ENCODE measurements around the gene TESMIN. TPM values are rescaled to one million over a fixed set of nuclear protein-coding genes. Genes with fewer than 3 reads are reported as not detected.

The TESMIN gene
- total RNA-seq, 2 donors from 2014 or later: 0.47 to 0.78 TPM

DNA sequence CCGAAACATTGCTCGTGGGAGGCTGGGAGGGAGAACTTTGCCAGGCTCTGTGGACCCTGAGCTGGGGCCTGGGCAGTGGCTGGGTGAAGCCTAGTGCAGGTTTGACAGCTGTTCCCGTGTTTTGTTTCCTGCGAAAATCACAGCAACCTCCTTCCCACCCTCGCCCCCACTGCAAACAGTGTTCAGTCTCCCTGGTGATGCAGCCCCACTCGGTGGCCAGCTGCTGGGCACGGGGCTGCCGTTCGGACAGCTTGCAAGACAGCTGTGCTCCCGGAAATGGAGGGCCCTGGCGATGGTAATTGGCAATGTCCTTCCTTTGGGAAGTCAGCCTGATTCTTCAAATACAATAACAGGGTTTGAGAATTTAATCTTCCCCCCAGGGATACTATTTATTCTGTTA is 77.3 kb downstream of the TESMIN start:
- H3K9me3 ChIP-seq: peaks cover 0 to 8% of the 10 kb centered on the region in 2 donors
- H3K27me3 ChIP-seq: no peaks in the 10 kb centered on the region
- H3K36me3 ChIP-seq: no peaks in the 10 kb centered on the region
- TF ChIP-seq, protein P1, sequence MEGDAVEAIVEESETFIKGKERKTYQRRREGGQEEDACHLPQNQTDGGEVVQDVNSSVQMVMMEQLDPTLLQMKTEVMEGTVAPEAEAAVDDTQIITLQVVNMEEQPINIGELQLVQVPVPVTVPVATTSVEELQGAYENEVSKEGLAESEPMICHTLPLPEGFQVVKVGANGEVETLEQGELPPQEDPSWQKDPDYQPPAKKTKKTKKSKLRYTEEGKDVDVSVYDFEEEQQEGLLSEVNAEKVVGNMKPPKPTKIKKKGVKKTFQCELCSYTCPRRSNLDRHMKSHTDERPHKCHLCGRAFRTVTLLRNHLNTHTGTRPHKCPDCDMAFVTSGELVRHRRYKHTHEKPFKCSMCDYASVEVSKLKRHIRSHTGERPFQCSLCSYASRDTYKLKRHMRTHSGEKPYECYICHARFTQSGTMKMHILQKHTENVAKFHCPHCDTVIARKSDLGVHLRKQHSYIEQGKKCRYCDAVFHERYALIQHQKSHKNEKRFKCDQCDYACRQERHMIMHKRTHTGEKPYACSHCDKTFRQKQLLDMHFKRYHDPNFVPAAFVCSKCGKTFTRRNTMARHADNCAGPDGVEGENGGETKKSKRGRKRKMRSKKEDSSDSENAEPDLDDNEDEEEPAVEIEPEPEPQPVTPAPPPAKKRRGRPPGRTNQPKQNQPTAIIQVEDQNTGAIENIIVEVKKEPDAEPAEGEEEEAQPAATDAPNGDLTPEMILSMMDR (IDR thresholded peaks at IDR 0.05): no peak
- H3K27ac ChIP-seq: no peak overlapping the region
- DNase-seq (ENCODE audit: low spot score): no peak
- no peak overlapping the region for H3K4me3 ChIP-seq
- peaks cover 0 to 6% of the 10 kb centered on the region in 2 donors for H3K4me1 ChIP-seq

DNA sequence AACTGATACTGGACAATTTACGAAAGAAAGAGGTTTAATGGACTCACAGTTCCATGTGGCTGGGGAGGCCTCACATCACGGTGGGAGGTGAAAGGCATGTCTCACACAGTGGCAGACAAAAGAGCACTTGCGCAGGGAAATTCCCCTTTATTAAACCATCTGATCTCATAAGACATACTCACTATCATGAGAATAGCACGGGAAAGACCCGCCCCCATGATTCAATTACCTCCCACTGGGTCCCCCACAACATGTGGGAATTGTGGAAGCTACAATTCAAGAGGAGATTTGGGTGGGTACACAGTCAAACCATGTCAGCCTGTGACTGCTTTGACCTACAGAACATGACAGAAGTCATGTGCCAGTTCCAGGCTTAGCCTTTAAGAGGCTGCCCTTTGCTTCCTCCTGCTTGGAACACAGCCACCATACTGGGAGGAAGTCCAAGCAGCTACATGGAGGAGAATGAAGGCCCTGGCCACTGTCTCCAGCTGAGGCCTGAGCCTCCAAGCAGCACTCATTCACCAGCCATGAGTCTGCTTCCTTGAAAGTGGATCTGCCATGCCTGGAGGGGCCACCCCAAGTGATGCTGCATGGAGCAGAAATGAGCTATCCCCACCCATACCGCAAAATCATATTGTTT is 77.9 kb downstream of the TESMIN start:
- Histone ChIP-seq H3K4me1 (peaks cover 0 to 6% of the 10 kb centered on the region in 2 donors), H3K27ac (no peak overlapping the region), H3K9me3 (peaks cover 0 to 8% of the 10 kb centered on the region in 2 donors), H3K36me3 (no peaks in the 10 kb centered on the region), H3K27me3 (no peaks in the 10 kb centered on the region), H3K4me3 (no peak overlapping the region)
- TF ChIP-seq, protein P1 (IDR thresholded peaks at IDR 0.05): no peak
- no peak for DNase-seq (ENCODE audit: low spot score)

- no peaks in the 10 kb centered on the region for H3K36me3 ChIP-seq
- DNase-seq (ENCODE audit: low spot score): no peak
- no peak overlapping the region for H3K27ac ChIP-seq
- H3K27me3 ChIP-seq: no peaks in the 10 kb centered on the region
- TF ChIP-seq, protein P1 (IDR thresholded peaks at IDR 0.05): no peak
- no peak overlapping the region for H3K4me3 ChIP-seq
- H3K4me1 ChIP-seq: no peaks in the 10 kb centered on the region
- peaks cover 0 to 8% of the 10 kb centered on the region in 2 donors for H3K9me3 ChIP-seq
Measured at GRCh38 chr11:68670208-68670992, 80.9 kb downstream of the TESMIN start.

DNA sequence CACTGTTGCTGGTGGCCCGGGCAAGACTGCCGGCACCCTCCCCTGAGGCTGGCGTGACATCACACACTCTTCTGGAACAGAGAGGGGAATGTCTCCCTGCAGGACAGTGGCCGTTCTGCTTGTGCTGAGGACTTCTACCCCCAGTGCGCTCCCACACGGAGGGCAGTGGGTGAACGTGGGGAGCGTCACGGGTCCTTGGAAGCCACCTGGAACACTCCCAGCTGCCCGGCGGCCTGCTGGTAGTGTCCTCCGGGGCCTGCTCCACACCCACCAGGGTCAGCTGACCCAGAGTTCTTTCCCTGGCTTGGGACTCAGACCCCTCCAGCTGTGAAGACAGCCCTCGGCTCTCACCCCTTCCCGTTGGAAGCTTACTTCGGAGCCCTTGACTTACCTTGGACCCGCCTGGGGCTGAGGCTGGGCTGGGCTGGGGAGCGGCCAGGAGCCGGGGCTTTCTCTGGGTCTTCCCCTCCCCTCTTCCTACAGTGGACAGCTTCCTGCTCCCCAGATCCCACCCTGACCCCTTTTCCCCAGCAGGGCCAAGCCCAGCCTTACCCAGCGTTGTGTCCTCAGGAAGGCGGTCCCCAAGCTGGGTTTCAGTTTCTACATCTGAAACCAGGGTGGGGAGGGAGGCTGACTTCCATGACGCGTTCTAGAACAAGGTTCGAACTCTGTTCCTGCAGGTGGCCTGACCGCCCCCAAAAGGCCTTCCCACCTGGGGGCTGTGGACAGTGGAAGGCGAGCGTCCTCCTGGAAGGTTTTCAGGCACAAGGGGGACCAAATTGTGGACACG is 81.8 kb downstream of the TESMIN start:
- no peak for DNase-seq (ENCODE audit: low spot score)
- TF ChIP-seq, protein P1 (IDR thresholded peaks at IDR 0.05): no peak
- H3K4me3 ChIP-seq: no peak overlapping the region
- no peaks in the 10 kb centered on the region for H3K27me3 ChIP-seq
- H3K9me3 ChIP-seq: peaks cover 0 to 8% of the 10 kb centered on the region in 2 donors
- no peak overlapping the region for H3K27ac ChIP-seq
- no peaks in the 10 kb centered on the region for H3K36me3 ChIP-seq
- H3K4me1 ChIP-seq: no peaks in the 10 kb centered on the region

GRCh38 chr11:68667511-68668500 is 83.5 kb downstream of the TESMIN start:
- H3K4me3 ChIP-seq: no peak overlapping the region
- TF ChIP-seq, protein P1 (IDR thresholded peaks at IDR 0.05): no peak
- H3K36me3 ChIP-seq: no peaks in the 10 kb centered on the region
- H3K4me1 ChIP-seq: no peaks in the 10 kb centered on the region
- no peak for DNase-seq (ENCODE audit: low spot score)
- no peak overlapping the region for H3K27ac ChIP-seq
- H3K9me3 ChIP-seq: no peaks in the 10 kb centered on the region
- H3K27me3 ChIP-seq: no peaks in the 10 kb centered on the region
